Fibroblast of the aortic adventitia (primary cell): ENCODE results near the gene SNX9. TPM values are rescaled to one million over a fixed set of nuclear protein-coding genes. Genes with fewer than 3 reads are reported as not detected.

Experiments
- DNase-seq: peaks from one replicate; pipeline ENCODE4 v3.0.0-alpha.2; 2010; ENCODE audit warnings: low read depth
- H3K4me3 ChIP-seq: 2 replicates; pipeline ENCODE4 v1.5.1; 2011; ENCODE audit warnings: low read depth, mild to moderate bottlenecking, control low read depth, low read length, moderate library complexity
- total RNA-seq: library from RNA; depleted of rRNA; stranded (reverse); fragments of >200 nt; gene quantifications from 2 replicates; pipeline ENCODE4 v1.2.3, GENCODE V29; 2012; ENCODE audit warnings: low replicate concordance
- TF ChIP-seq, protein P1 (sequence below): IDR thresholded peaks from 2 replicates; pipeline ENCODE4 v1.5.1; 2011; ENCODE audit warnings: mild to moderate bottlenecking, low read length, control low read depth, inconsistent platforms; ENCODE audit not compliant: insufficient read depth

Gene SNX9
- total RNA-seq, 1 donor = 182 TPM

DNA sequence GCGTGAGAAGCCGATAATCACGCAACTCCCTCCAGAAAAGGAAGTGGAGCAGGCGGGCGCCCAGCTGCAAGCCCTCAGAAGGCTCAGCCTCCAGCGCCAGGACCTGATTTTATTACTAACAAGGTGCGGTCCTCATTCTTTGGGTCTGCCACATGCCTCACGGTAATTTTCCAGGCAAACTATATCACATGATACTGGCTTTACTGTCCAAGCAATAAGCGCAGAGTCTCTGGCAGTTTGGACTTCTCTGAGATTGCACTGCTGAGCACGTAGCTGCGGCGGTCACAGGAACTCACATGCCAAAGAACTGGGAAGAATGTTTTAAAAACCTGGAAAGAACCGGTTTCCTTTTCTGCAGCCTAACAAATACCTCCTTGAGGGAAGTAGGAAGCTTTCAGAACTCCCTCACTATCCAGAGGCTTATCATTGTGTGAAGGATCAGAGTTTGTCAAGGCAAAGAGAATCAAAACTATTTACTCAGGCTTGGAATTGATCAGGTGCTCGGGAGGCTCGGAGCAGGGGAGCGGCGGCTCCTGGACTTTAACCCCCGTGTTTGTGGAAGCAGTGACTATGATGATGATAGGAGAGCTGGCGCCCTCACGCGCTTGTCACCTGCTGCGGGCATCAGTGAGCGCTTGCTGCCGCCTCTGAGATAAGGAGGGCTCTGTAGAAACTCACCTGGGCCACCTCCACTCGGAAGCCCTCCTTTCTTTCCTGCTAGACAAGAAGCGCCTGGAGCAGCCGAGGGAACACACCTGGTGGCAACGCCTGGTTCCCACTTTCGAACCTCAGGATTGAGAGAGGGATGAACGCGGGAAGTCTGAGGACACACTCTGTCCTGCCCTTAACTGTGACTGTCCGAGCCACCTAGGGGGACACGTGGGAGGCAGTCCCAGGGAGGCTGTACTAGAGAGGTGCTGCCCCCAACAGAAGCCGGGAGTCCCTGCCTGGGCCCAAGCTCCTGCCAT lies 131.4 kb downstream of the SNX9 start:
- peak; percentile 76 for DNase-seq
- peak overlapping the region; percentile 37 for H3K4me3 ChIP-seq
- TF ChIP-seq, protein P1, sequence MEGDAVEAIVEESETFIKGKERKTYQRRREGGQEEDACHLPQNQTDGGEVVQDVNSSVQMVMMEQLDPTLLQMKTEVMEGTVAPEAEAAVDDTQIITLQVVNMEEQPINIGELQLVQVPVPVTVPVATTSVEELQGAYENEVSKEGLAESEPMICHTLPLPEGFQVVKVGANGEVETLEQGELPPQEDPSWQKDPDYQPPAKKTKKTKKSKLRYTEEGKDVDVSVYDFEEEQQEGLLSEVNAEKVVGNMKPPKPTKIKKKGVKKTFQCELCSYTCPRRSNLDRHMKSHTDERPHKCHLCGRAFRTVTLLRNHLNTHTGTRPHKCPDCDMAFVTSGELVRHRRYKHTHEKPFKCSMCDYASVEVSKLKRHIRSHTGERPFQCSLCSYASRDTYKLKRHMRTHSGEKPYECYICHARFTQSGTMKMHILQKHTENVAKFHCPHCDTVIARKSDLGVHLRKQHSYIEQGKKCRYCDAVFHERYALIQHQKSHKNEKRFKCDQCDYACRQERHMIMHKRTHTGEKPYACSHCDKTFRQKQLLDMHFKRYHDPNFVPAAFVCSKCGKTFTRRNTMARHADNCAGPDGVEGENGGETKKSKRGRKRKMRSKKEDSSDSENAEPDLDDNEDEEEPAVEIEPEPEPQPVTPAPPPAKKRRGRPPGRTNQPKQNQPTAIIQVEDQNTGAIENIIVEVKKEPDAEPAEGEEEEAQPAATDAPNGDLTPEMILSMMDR = no peak

DNA sequence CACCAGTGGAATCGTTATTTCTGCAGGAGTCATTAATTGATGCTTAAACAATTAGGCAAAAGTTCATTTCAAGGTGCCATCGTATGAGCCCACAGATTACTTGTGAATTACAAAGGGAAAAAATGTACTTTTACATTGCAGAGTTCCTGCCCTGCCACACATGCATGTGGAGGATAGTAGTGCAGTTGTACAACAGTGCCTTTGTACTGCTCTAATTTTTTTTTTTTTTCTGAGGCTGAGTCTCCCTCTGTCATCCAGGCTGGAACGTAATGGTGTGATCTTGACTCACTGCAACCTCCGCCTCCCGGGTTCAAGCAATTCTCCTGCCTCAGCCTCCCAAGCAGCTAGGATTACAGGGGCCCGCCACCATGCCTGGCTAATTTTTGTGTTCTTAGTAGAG lies 132.6 kb downstream of the SNX9 start:
- TF ChIP-seq, protein P1 = no peak
- no peak overlapping the region for H3K4me3 ChIP-seq
- DNase-seq = no peak

DNA sequence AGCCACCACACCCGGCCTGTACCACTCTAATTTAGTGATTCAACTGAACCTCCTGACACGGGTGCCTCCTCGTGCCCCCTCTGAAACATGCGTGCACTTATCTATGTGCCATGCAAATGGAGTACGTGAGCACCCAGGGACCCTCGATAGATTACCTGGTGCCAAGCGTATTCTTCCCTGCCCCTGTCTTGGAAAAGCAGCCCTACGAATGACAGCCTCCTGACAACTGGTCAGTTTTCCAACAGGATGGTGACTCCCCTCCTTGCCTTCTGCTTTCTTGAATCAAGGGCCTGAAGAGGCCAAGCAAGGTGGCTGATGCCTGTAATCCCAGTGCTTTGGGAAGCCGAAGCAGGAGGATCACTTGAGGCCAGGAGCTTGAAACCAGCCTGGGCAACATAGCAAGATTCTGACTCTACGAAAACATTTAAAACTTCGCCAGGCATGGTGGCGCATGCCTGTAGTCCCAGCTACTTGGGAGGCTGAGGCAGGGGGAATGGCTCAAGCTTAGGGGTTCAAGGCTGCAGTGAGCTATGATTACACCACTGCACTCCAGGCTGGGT lies 133.2 kb downstream of the SNX9 start:
- H3K4me3 ChIP-seq = no peak overlapping the region
- DNase-seq = no peak
- TF ChIP-seq, protein P1 = no peak

DNA sequence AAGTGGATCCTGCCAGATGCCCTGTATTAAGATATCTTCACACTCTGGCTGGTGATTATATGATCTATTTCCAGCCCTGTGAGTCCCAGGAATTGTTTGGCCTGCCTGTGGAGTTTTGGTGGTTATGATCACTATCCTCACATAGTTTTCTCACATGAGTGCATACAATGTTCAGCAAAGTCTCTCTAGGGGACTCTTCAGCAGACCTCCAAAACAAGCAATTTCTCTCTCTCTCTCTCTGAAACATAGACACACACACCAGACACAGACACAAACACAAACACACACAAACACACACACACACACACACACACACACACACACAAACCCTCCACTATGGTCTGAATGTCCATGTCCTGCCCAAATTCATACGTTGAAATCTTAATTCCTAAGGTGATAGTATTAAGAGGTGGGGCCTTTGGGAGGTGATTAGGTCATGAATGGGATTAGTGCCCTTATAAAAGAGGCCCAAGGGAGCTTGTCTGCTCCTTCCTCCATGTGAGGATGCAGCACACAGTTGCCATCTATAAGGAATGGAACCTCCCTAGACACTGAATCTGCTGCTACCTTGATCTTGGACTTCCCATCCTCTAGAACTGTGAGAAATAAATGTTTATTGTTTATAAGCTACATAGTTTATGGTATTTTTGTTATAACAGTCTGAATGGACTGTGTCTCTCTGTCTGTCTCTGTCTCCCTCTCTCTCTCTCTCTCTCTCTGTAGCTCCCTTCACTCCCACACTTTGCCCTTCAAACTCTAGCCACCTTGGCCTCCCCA lies 136.6 kb downstream of the SNX9 start:
- TF ChIP-seq, protein P1 = no peak
- DNase-seq = no peak
- H3K4me3 ChIP-seq = no peak overlapping the region

DNA sequence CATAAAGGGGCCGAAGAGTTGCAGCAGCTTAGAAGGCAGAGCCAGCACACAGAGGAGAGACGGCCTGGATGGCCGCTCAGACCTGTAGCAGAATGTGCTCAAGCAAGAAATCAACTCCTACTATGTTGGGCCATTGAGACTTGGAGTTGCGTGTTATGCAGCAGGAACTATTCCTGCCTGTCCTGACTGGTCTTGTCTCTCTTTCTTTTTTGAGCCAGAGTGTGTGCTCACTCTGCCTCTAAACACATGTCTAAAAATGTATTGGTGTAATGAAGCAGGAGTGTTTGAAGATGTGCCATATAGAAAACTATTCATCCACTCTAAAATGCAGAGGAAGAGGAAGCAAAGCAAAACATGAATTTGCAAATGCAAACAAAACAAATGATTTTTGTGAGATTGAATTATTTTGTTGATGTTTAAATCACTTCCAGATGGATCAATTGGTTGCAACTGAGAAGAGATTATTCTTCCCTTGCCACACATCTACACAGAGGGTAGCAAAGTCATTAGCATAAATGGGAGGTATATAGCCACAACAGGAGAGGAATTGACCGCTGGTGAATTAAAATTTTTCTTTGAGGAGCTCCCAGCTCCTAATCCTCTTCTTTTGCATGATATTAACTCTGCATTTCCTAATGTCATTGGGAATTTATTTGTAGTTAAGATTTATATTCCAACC lies 138.2 kb downstream of the SNX9 start:
- TF ChIP-seq, protein P1 = no peak
- no peak overlapping the region for H3K4me3 ChIP-seq
- no peak for DNase-seq
